ENCODE results near the gene ENOX1.
"Not testable (repeated sequence)": the region's sequence is repeated elsewhere in the genome, so short reads cannot be mapped to it uniquely, and the experiment has no call there.

The ENOX1 gene

GRCh38 chr13:43214124-43214523 lies 572.6 kb downstream of the ENOX1 start:
- DNase-seq (ENCODE audit: low read depth, low spot score) = no peak

GRCh38 chr13:43206838-43207237 lies 579.9 kb downstream of the ENOX1 start:
- DNase-seq (ENCODE audit: low read depth, low spot score) = no peak

GRCh38 chr13:43205416-43205815 lies 581.4 kb downstream of the ENOX1 start:
- no peak for DNase-seq (ENCODE audit: low read depth, low spot score)

- no peak for DNase-seq (ENCODE audit: low read depth, low spot score)
Measured at GRCh38 chr13:43204591-43204990, 582.2 kb downstream of the ENOX1 start.

- DNase-seq (ENCODE audit: low read depth, low spot score) = no peak
Measured at GRCh38 chr13:43203781-43204180, 583.0 kb downstream of the ENOX1 start.

GRCh38 chr13:43200736-43201135 lies 586.0 kb downstream of the ENOX1 start:
- DNase-seq (ENCODE audit: low read depth, low spot score) = no peak

- DNase-seq (ENCODE audit: low read depth, low spot score) = no peak
Measured at GRCh38 chr13:43200307-43200706, 586.5 kb downstream of the ENOX1 start.

- DNase-seq (ENCODE audit: low read depth, low spot score) = no peak
Measured at GRCh38 chr13:43196750-43197370, 589.9 kb downstream of the ENOX1 start.

- DNase-seq (ENCODE audit: low read depth, low spot score) = no peak
Measured at GRCh38 chr13:43196086-43196621, 590.6 kb downstream of the ENOX1 start.

- no peak for DNase-seq (ENCODE audit: low read depth, low spot score)
Measured at GRCh38 chr13:43195551-43195950, 591.2 kb downstream of the ENOX1 start.

GRCh38 chr13:43195112-43195511 lies 591.7 kb downstream of the ENOX1 start:
- DNase-seq (ENCODE audit: low read depth, low spot score) = no peak

- no peak for DNase-seq (ENCODE audit: low read depth, low spot score)
Measured at GRCh38 chr13:43193789-43194420, 592.9 kb downstream of the ENOX1 start.

- no peak for DNase-seq (ENCODE audit: low read depth, low spot score)
Measured at GRCh38 chr13:43191546-43191945, 595.2 kb downstream of the ENOX1 start.

- DNase-seq (ENCODE audit: low read depth, low spot score) = no peak
Measured at GRCh38 chr13:43185226-43185625, 601.5 kb downstream of the ENOX1 start.

- DNase-seq (ENCODE audit: low read depth, low spot score) = no peak
Measured at GRCh38 chr13:43180837-43181236, 605.9 kb downstream of the ENOX1 start.

GRCh38 chr13:43180036-43180660 lies 606.6 kb downstream of the ENOX1 start:
- no peak for DNase-seq (ENCODE audit: low read depth, low spot score)

- no peak for DNase-seq (ENCODE audit: low read depth, low spot score)
Measured at GRCh38 chr13:43171489-43171888, 615.3 kb downstream of the ENOX1 start.

- no peak for DNase-seq (ENCODE audit: low read depth, low spot score)
Measured at GRCh38 chr13:43170506-43170905, 616.3 kb downstream of the ENOX1 start.

GRCh38 chr13:43168434-43168833 lies 618.3 kb downstream of the ENOX1 start:
- not testable (repeated sequence) for DNase-seq (ENCODE audit: low read depth, low spot score)

- DNase-seq (ENCODE audit: low read depth, low spot score) = no peak
Measured at GRCh38 chr13:43167731-43168130, 619.0 kb downstream of the ENOX1 start.

GRCh38 chr13:43166644-43167457 lies 619.9 kb downstream of the ENOX1 start:
- DNase-seq (ENCODE audit: low read depth, low spot score) = no peak

All from iPS DF 19.7 (cell line).